Loucy (cell line): Measurements from ENCODE around the gene MBD2.
"Not testable (repeated sequence)": the region's sequence is repeated elsewhere in the genome, so short reads cannot be mapped to it uniquely, and the experiment has no call there.

ENCODE experiments used
- H2AFZ ChIP-seq: fragments of 200-600 bp; sonication (generic); 2 replicates; pipeline ENCODE4 v1.6.0; 2016; ENCODE audit warnings: antibody characterized with exemption, mild to moderate bottlenecking, low read length, moderate library complexity
- H3F3A ChIP-seq: fragments of 200-600 bp; 2 replicates; pipeline ENCODE4 v1.6.0; 2016; ENCODE audit warnings: antibody characterized with exemption, low read depth, mild to moderate bottlenecking
- H3K27me3 ChIP-seq: fragments of 200-600 bp; sonication (generic); 2 replicates; pipeline ENCODE4 v1.6.1; 2014; ENCODE audit warnings: low read length, mild to moderate bottlenecking; ENCODE audit not compliant: insufficient read depth, poor library complexity, severe bottlenecking
- H3K36me3 ChIP-seq: fragments of 200-600 bp; sonication (generic); 2 replicates; pipeline ENCODE4 v1.6.1; 2016; ENCODE audit warnings: low read length; ENCODE audit not compliant: insufficient read depth
- H3K4me1 ChIP-seq: fragments of 200-600 bp; sonication (generic); 2 replicates; pipeline ENCODE4 v1.5.1; 2014; ENCODE audit warnings: low read length, mild to moderate bottlenecking; ENCODE audit not compliant: insufficient read depth, poor library complexity, severe bottlenecking
- H3K4me2 ChIP-seq: fragments of 200-600 bp; sonication (generic); 2 replicates; pipeline ENCODE4 v1.6.0; 2014; ENCODE audit warnings: antibody characterized with exemption, low read length, low read depth, mild to moderate bottlenecking; ENCODE audit not compliant: poor library complexity, severe bottlenecking
- H3K4me3 ChIP-seq: fragments of 200-600 bp; sonication (generic); 2 replicates; pipeline ENCODE4 v1.5.1; 2014; ENCODE audit warnings: low read length, mild to moderate bottlenecking, mixed read lengths; ENCODE audit not compliant: poor library complexity, severe bottlenecking
- H3K79me2 ChIP-seq: fragments of 200-600 bp; sonication (generic); 2 replicates; pipeline ENCODE4 v1.6.1; 2014; ENCODE audit warnings: low read length; ENCODE audit not compliant: insufficient read depth
- H3K9ac ChIP-seq: fragments of 200-600 bp; sonication (generic); 2 replicates; pipeline ENCODE4 v1.6.0; 2014; ENCODE audit warnings: mild to moderate bottlenecking, low read depth, low read length, moderate library complexity; ENCODE audit not compliant: poor library complexity, severe bottlenecking
- H3K9me2 ChIP-seq: fragments of 200-600 bp; sonication (generic); replicated peaks from 2 replicates; pipeline ENCODE4 v1.6.1; 2016; ENCODE audit warnings: low read depth, low read length, mixed read lengths
- H3K9me3 ChIP-seq: fragments of 200-600 bp; sonication (generic); 2 replicates; pipeline ENCODE4 v1.6.1; 2014; ENCODE audit warnings: mild to moderate bottlenecking, antibody characterized with exemption, low read length, low read depth; ENCODE audit not compliant: insufficient read depth
- H4K20me1 ChIP-seq: fragments of 200-600 bp; sonication (generic); 2 replicates; pipeline ENCODE4 v1.6.0; 2014; ENCODE audit warnings: antibody characterized with exemption, low read length, mild to moderate bottlenecking; ENCODE audit not compliant: insufficient read depth, poor library complexity, severe bottlenecking
- EZH2phosphoT487 ChIP-seq: fragments of 200-600 bp; IDR thresholded peaks from 2 replicates; pipeline ENCODE4 v1.6.1; 2018; ENCODE audit warnings: antibody characterized with exemption, mild to moderate bottlenecking, moderate library complexity, borderline replicate concordance
- TF ChIP-seq, protein P1 (sequence below): fragments of 200-600 bp; sonication (generic); conservative IDR thresholded peaks from 2 replicates; pipeline ENCODE4 v1.5.1; 2014; ENCODE audit warnings: mild to moderate bottlenecking, antibody characterized with exemption, low read length

MBD2 gene

DNA sequence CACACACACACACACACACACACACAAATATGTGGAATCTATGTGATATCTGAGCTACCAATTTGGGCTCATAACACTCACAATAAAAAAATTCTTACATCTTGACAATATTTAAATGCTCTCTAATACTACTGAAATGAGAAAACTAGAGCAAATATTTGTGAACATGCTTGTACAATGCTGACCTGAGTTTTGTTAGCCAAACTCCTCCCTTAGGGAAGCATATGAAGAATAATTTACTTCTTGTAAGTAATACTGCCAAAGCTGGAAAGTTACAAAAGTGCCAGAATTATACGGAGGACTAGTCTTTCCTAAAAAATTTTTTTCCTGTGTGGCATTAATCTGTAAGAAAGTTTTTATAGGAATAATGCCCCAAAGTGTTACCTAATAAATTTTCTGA, 18.5 kb downstream of the MBD2 start:
- peaks cover 33% of the 10 kb centered on the region for H3K36me3 ChIP-seq
- TF ChIP-seq EZH2phosphoT487, result no peak
- TF ChIP-seq, protein P1, sequence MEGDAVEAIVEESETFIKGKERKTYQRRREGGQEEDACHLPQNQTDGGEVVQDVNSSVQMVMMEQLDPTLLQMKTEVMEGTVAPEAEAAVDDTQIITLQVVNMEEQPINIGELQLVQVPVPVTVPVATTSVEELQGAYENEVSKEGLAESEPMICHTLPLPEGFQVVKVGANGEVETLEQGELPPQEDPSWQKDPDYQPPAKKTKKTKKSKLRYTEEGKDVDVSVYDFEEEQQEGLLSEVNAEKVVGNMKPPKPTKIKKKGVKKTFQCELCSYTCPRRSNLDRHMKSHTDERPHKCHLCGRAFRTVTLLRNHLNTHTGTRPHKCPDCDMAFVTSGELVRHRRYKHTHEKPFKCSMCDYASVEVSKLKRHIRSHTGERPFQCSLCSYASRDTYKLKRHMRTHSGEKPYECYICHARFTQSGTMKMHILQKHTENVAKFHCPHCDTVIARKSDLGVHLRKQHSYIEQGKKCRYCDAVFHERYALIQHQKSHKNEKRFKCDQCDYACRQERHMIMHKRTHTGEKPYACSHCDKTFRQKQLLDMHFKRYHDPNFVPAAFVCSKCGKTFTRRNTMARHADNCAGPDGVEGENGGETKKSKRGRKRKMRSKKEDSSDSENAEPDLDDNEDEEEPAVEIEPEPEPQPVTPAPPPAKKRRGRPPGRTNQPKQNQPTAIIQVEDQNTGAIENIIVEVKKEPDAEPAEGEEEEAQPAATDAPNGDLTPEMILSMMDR, result no peak

GRCh38 chr18:54205448-54205847, 19.0 kb downstream of the MBD2 start:
- not testable (repeated sequence) for H3K9me3 ChIP-seq, H2AFZ ChIP-seq, H3K9ac ChIP-seq, H3K4me2 ChIP-seq, H3K9me2 ChIP-seq, H3K4me3 ChIP-seq, H3K27me3 ChIP-seq, H3F3A ChIP-seq
- Histone ChIP-seq H3K36me3 (peaks cover 36% of the 10 kb centered on the region), H3K79me2 (peaks cover 76% of the 10 kb centered on the region), H4K20me1 (peaks cover 36% of the 10 kb centered on the region), H3K4me1 (peaks cover 28% of the 10 kb centered on the region)

More for the DNA sequence above, 18.5 kb downstream of the MBD2 start:
- Histone ChIP-seq H3K4me3 (no peak overlapping the region), H3K9ac (no peak overlapping the region), H3K9me3 (no peaks in the 10 kb centered on the region), H3K9me2 (no peaks in the 10 kb centered on the region), H3K27me3 (no peaks in the 10 kb centered on the region), H2AFZ (no peak overlapping the region), H3K79me2 (peaks cover 76% of the 10 kb centered on the region), H3K4me2 (no peak overlapping the region), H3F3A (no peaks in the 10 kb centered on the region), H4K20me1 (peaks cover 36% of the 10 kb centered on the region), H3K4me1 (peaks cover 29% of the 10 kb centered on the region)

DNA sequence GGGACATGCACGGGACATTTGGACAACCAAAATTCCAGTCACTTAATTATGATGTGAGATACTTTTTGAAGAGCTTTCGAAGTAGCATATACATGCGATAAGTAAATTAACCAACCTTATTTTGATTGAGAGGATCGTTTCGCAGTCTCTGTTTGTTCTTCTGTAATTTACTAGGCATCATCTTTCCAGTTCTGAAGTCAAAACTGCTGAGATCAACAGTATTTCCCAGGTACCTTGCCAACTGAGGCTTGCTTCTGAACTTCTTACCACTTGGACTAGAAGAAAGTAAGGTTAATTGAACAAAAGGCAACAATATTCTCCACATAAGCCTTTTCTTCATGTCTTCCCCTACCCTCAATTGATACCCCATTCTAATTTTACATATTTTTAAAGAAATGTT, 19.6 kb downstream of the MBD2 start:
- H3K36me3 ChIP-seq, result peaks cover 39% of the 10 kb centered on the region
- no peak for TF ChIP-seq EZH2phosphoT487
- TF ChIP-seq, protein P1, result no peak
- no peaks in the 10 kb centered on the region for H3K9me3 ChIP-seq
- peaks cover 73% of the 10 kb centered on the region for H3K79me2 ChIP-seq
- H3F3A ChIP-seq, result no peaks in the 10 kb centered on the region
- no peaks in the 10 kb centered on the region for H3K9me2 ChIP-seq
- no peak overlapping the region for H2AFZ ChIP-seq
- H3K4me1 ChIP-seq, result peaks cover 23% of the 10 kb centered on the region
- no peaks in the 10 kb centered on the region for H3K27me3 ChIP-seq
- H3K9ac ChIP-seq, result no peak overlapping the region
- H4K20me1 ChIP-seq, result peaks cover 33% of the 10 kb centered on the region
- H3K4me2 ChIP-seq, result no peak overlapping the region
- H3K4me3 ChIP-seq, result no peak overlapping the region

GRCh38 chr18:54203914-54204313, 20.6 kb downstream of the MBD2 start:
- no peaks in the 10 kb centered on the region for H3K9me3 ChIP-seq
- H3K9ac ChIP-seq, result no peak overlapping the region
- H3K9me2 ChIP-seq, result no peaks in the 10 kb centered on the region
- no peak overlapping the region for H3K4me2 ChIP-seq
- H2AFZ ChIP-seq, result no peak overlapping the region
- no peaks in the 10 kb centered on the region for H3F3A ChIP-seq
- peaks cover 48% of the 10 kb centered on the region for H3K36me3 ChIP-seq
- H3K27me3 ChIP-seq, result no peaks in the 10 kb centered on the region
- no peak overlapping the region for H3K4me3 ChIP-seq
- peaks cover 26% of the 10 kb centered on the region for H4K20me1 ChIP-seq
- peaks cover 69% of the 10 kb centered on the region for H3K79me2 ChIP-seq
- peaks cover 16% of the 10 kb centered on the region for H3K4me1 ChIP-seq
- TF ChIP-seq, protein P1, result no peak
- no peak for TF ChIP-seq EZH2phosphoT487
